GM12878 (cell line): ENCODE measurements around the gene LRRC45. TPM values are rescaled to one million over a fixed set of nuclear protein-coding genes. Genes with fewer than 3 reads are reported as not detected.

Experiments
- ATAC-seq: fragments of 200-7000 bp; cut with Tn5 transposase; 3 replicates; pipeline ENCODE4 v1.9.1; 2020; ENCODE audit warnings: mild to moderate bottlenecking, moderate library complexity
- BruUV-seq: library from RNA; stranded (reverse); fragments of 400-500 nt; replicated peaks from 2 replicates; lab custom pipeline; 2021; lab: Mats Ljungman, UMichigan
- CTCF ChIA-PET: fragments of 300-600 bp; sonication (Branson Sonifier 250); formaldehyde crosslinking; extraction: SDS; loops from one replicate; lab custom pipeline; 2021; ENCODE audit warnings: inconsistent platforms; lab: Yijun Ruan, JAX
- POLR2A ChIA-PET: fragments of 350-600 bp; formaldehyde crosslinking; extraction: SDS; loops from one replicate; lab custom pipeline; 2021; ENCODE audit warnings: inconsistent platforms; lab: Charles Lee
- RAD21 ChIA-PET: fragments of 300-600 bp; sonication (Branson Sonifier 250); formaldehyde crosslinking; loops from one replicate; lab custom pipeline; 2023; ENCODE audit warnings: antibody characterized with exemption; ENCODE audit not compliant: unreplicated experiment; lab: Charles Lee
- SMC1A ChIA-PET: fragments of 300-600 bp; sonication (Branson Sonifier 250); formaldehyde crosslinking; loops from one replicate; lab custom pipeline; 2023; ENCODE audit not compliant: unreplicated experiment, uncharacterized antibody; lab: Charles Lee
- DNase-seq: peaks from one replicate; pipeline ENCODE4 v3.0.0-alpha.2; 2011; ENCODE audit warnings: low read depth, low spot score
- FAIRE-seq: peaks from 3 replicates; lab custom pipeline; 2011; peaks lifted over from hg19 to GRCh38; lab: Jason Lieb, UNC
- H2AFZ ChIP-seq: 2 replicates; pipeline ENCODE4 v1.6.0; 2011; ENCODE audit warnings: low read depth, low read length, control low read depth; ENCODE audit not compliant: control insufficient read depth
- H3K27ac ChIP-seq: 2 replicates; pipeline ENCODE4 v1.5.1; 2011; ENCODE audit warnings: control low read depth; ENCODE audit not compliant: control insufficient read depth, insufficient read depth
- H3K27me3 ChIP-seq, 2 experiments: replicated peaks in 1 of 2; 2 replicates each; pipeline versions ENCODE4 v1.6.0 to v1.6.1; 2011; ENCODE audit warnings: low read length in 1 of 2; ENCODE audit not compliant: control insufficient read depth in 2 of 2, insufficient read depth in 2 of 2
- H3K36me3 ChIP-seq, 2 experiments: 2 replicates each; pipeline ENCODE4 v1.5.1; 2011; ENCODE audit warnings: low read length in 1 of 2; ENCODE audit not compliant: control insufficient read depth in 2 of 2, insufficient read depth in 2 of 2
- H3K4me1 ChIP-seq: 2 replicates; pipeline ENCODE4 v1.6.1; 2011; ENCODE audit warnings: mild to moderate bottlenecking, low read length, moderate library complexity, mixed read lengths; ENCODE audit not compliant: control insufficient read depth, insufficient read depth
- H3K4me2 ChIP-seq: 2 replicates; pipeline ENCODE4 v1.6.0; 2011; ENCODE audit warnings: control low read depth; ENCODE audit not compliant: control insufficient read depth, insufficient read depth
- H3K4me3 ChIP-seq: fragments of 200-600 bp; sonication (generic); 2 replicates; pipeline ENCODE4 v1.5.1; 2016
- H3K79me2 ChIP-seq: 2 replicates; pipeline ENCODE4 v1.6.0; 2011; ENCODE audit warnings: low read length; ENCODE audit not compliant: control insufficient read depth, insufficient read depth
- H3K9ac ChIP-seq: 2 replicates; pipeline ENCODE4 v1.8.0; 2011; ENCODE audit warnings: low read length, control low read depth, mixed read lengths; ENCODE audit not compliant: control insufficient read depth, insufficient read depth
- H3K9me3 ChIP-seq: replicated peaks from 3 replicates; pipeline ENCODE4 v1.5.1; 2011; ENCODE audit warnings: mild to moderate bottlenecking, low read length; ENCODE audit not compliant: control insufficient read depth, insufficient read depth
- H4K20me1 ChIP-seq: 2 replicates; pipeline ENCODE4 v1.6.0; 2011; ENCODE audit not compliant: control insufficient read depth, insufficient read depth
- BHLHE40 ChIP-seq, 2 experiments: fragments of 450-650 bp in 1 of 2; IDR thresholded peaks; 2 replicates each; pipeline ENCODE4 v1.6.1; 2011 to 2017; ENCODE audit warnings: low read depth in 2 of 2, borderline replicate concordance in 1 of 2, improper control_type of control experiment in 1 of 2, low read length in 1 of 2, mild to moderate bottlenecking in 1 of 2
- CREB1 ChIP-seq: IDR thresholded peaks from 2 replicates; pipeline ENCODE4 v1.6.1; 2012; ENCODE audit warnings: low read depth, mild to moderate bottlenecking, inconsistent platforms
- DPF2 ChIP-seq: fragments of 450-650 bp; IDR thresholded peaks from 2 replicates; pipeline ENCODE4 v1.6.1; 2017; ENCODE audit warnings: mild to moderate bottlenecking
- E4F1 ChIP-seq: fragments of 450-650 bp; IDR thresholded peaks from 2 replicates; pipeline ENCODE4 v1.6.1; 2018; ENCODE audit warnings: borderline replicate concordance, mild to moderate bottlenecking; ENCODE audit not compliant: partially characterized antibody
- PAX5 ChIP-seq: IDR thresholded peaks from 2 replicates; pipeline ENCODE4 v1.6.1; 2011; ENCODE audit warnings: low read depth, low read length, borderline replicate concordance
- POLR2A ChIP-seq: IDR thresholded peaks from 2 replicates; pipeline ENCODE4 v1.6.1; 2011; ENCODE audit warnings: low read depth, mild to moderate bottlenecking, low read length
- SKIL ChIP-seq: fragments of 450-650 bp; IDR thresholded peaks from 2 replicates; pipeline ENCODE4 v1.6.1; 2017; ENCODE audit warnings: mild to moderate bottlenecking, low read depth, inconsistent platforms; ENCODE audit not compliant: poor library complexity, severe bottlenecking
- WGBS: methylation state at CpG from one replicate; pipeline ENCODE4 v1.1.6; 2016; ENCODE audit warnings: low lambda C conversion rate; ENCODE audit not compliant: insufficient replicate concordance, insufficient coverage; ENCODE audit errors: missing lambda C conversion rate; 5-methylcytosine and 5-hydroxymethylcytosine counted together
- in situ Hi-C: fragments of 300-500 bp; cut with MboI; formaldehyde crosslinking; loops from 9 replicates; pipeline ENCODE4 v1.14.3; 2018; ENCODE audit warnings: mixed read lengths
- intact Hi-C: fragments of 100-400 bp; cut with micrococcal nuclease; formaldehyde crosslinking; loops from one replicate; pipeline ENCODE4 v1.14.2; 2022; ENCODE audit not compliant: unreplicated experiment
- polyA plus RNA-seq, 11 experiments: library from polyadenylated mRNA; depleted of rRNA in 4 of 11; unstranded in 6 of 11; stranded (reverse) in 5 of 11; fragments of >200 nt; fragmentation: Nextera tagmentation in 4 of 11; fragmentation: Illumina TruSeq in 1 of 11; extraction: Ambion mirVana in 4 of 11; extraction: Trizol in 1 of 11; gene quantifications; 1 replicate in 1 of 11; 2 replicates in 10 of 11; pipeline versions ENCODE4 v1.2.1 to v1.2.3, GENCODE V29; 2011 to 2016; ENCODE audit warnings: inconsistent platforms in 2 of 11, missing spikeins in 2 of 11, low read depth in 1 of 11
- total RNA-seq, 4 experiments: library from RNA; depleted of rRNA in 3 of 4; stranded (reverse); fragments of >200 nt in 3 of 4; fragmentation: Illumina TruSeq in 1 of 4; extraction: Trizol in 1 of 4; gene quantifications; 2 replicates each; pipeline versions ENCODE4 v1.2.1 to v1.2.3, GENCODE V29; 2013 to 2021
- TF ChIP-seq, protein P1 (sequence below): fragments of 450-650 bp; IDR thresholded peaks from 2 replicates; pipeline ENCODE4 v1.6.1; 2017; ENCODE audit warnings: mild to moderate bottlenecking
- TF ChIP-seq, protein P2 (sequence below), 3 experiments: IDR thresholded peaks in 2 of 3; conservative IDR thresholded peaks in 1 of 3; 2 replicates each; pipeline ENCODE4 v1.5.1; 2011; ENCODE audit warnings: low read depth in 3 of 3, low read length in 3 of 3, mild to moderate bottlenecking in 3 of 3, control low read depth in 2 of 3, moderate library complexity in 2 of 3, inconsistent platforms in 1 of 3, mixed read lengths in 1 of 3; ENCODE audit not compliant: control insufficient read depth in 2 of 3, insufficient read depth in 1 of 3; ENCODE audit errors: extremely low read depth in 1 of 3
- TF ChIP-seq, protein P3 (sequence below): IDR thresholded peaks from 2 replicates; pipeline ENCODE4 v1.6.1; 2011; ENCODE audit warnings: borderline replicate concordance, low read depth, mild to moderate bottlenecking, moderate library complexity, mixed read lengths, low read length; ENCODE audit not compliant: insufficient read depth; ENCODE audit errors: extremely low read length

The LRRC45 gene
- total and polyA plus RNA-seq, 10 of the 15 experiments (the other 5 are each of a cell fraction or from before 2014, with no cell fraction given): 0.03 to 27.7 (median 10.4) TPM

DNA sequence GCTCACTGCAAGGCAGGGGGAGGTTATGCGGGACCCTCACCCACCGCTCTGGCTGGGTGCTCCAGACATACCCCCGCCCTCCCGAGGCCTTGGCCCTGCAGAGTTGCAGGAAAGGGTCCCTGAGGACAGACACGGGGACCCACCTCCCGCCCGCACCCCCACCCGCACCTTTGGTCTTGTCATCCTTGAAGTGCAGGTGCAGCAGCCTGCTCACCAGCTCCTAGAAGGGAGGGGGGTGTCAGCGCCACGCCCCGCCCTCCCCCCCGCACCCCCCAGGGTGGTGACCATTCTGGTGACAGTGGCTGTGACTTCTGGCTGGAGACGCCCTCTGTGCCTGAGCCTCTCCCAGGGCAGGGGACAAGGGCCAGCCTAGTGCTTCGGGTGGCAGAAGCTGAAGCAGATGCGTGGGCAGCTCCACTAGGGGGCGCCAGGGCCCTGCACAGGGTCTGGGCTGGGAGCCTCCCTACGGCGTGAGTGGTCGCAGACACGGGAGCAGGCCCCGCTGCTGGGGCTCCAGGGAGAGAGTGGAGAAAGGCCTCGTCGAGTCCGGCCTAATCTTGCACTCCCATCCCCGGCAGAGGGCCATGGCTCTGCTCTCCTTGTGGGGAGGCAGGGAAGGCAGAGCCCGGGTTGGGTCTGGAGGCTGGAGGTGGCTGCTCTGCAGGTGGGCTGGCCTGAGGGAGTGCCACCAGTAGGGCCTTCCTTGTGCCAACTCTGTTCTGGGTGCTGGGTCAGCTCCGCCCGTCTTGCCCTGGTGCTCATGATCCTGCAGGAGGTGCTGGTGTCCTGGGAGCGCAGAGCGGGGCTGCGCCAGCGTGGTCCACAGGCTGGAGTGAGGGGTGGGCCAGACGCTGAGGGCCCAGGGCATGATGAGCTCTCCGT lies 3.2 kb upstream of the LRRC45 start:
- H3K27me3 ChIP-seq: no peaks in the 10 kb centered on the region
- no TSS peak for BruUV-seq
- ChIA-PET POLR2A (interaction anchor here (0.6 to 1.0 kb wide), 3 partner anchors 18 to 86 kb away, joined by 3 to 7 read pairs (median 4); partner anchors contain the start of gene DCXR), SMC1A (interaction anchor here (1.1 kb wide), 1 partner anchor 60 kb away, joined by 4 read pairs; no protein-coding TSS in a partner anchor), RAD21 (interaction anchor here (0.5 to 4.4 kb wide), 9 partner anchors 10 to 97 kb away, joined by 3 to 68 read pairs (median 4); partner anchors contain the start of gene NOTUM), CTCF (interaction anchor here (0.6 to 5.0 kb wide), 21 partner anchors 8 to 285 kb away, joined by 3 to 89 read pairs (median 4); partner anchors contain the start of genes DCXR and NOTUM)
- 0 out of 2 replicates have a peak overlapping the region, but pooled peaks have one; percentile 42 for H3K4me2 ChIP-seq
- DNase-seq (no peak), ATAC-seq (peak; percentile 22), FAIRE-seq (no peak)
- in situ Hi-C loops: no loop called here
- 58% methylated on average over 30 of the region's 34 CpGs for WGBS
- no peak overlapping the region for H3K27ac ChIP-seq
- intact Hi-C loops: loop anchor here (1.0 to 5.0 kb wide), 2 partner anchors 134 to 158 kb away; partner anchors contain the start of gene P4HB
- no peaks in the 10 kb centered on the region for H3K9me3 ChIP-seq
- H3K36me3 ChIP-seq: no peaks in the 10 kb centered on the region; a peak in 2 of 4 replicates
- H3K4me3 ChIP-seq: no peak overlapping the region
- peaks cover 26% of the 10 kb centered on the region for H3K79me2 ChIP-seq
- H2AFZ ChIP-seq: no peak overlapping the region
- H3K4me1 ChIP-seq: peaks cover 14% of the 10 kb centered on the region
- H3K9ac ChIP-seq: no peak overlapping the region
- no peaks in the 10 kb centered on the region for H4K20me1 ChIP-seq
- no peak for TF ChIP-seq SKIL
- TF ChIP-seq, protein P1, sequence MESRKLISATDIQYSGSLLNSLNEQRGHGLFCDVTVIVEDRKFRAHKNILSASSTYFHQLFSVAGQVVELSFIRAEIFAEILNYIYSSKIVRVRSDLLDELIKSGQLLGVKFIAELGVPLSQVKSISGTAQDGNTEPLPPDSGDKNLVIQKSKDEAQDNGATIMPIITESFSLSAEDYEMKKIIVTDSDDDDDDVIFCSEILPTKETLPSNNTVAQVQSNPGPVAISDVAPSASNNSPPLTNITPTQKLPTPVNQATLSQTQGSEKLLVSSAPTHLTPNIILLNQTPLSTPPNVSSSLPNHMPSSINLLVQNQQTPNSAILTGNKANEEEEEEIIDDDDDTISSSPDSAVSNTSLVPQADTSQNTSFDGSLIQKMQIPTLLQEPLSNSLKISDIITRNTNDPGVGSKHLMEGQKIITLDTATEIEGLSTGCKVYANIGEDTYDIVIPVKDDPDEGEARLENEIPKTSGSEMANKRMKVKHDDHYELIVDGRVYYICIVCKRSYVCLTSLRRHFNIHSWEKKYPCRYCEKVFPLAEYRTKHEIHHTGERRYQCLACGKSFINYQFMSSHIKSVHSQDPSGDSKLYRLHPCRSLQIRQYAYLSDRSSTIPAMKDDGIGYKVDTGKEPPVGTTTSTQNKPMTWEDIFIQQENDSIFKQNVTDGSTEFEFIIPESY: peak; percentile 72; the same call in 1 of the 2 replicates
- TF ChIP-seq, protein P2, sequence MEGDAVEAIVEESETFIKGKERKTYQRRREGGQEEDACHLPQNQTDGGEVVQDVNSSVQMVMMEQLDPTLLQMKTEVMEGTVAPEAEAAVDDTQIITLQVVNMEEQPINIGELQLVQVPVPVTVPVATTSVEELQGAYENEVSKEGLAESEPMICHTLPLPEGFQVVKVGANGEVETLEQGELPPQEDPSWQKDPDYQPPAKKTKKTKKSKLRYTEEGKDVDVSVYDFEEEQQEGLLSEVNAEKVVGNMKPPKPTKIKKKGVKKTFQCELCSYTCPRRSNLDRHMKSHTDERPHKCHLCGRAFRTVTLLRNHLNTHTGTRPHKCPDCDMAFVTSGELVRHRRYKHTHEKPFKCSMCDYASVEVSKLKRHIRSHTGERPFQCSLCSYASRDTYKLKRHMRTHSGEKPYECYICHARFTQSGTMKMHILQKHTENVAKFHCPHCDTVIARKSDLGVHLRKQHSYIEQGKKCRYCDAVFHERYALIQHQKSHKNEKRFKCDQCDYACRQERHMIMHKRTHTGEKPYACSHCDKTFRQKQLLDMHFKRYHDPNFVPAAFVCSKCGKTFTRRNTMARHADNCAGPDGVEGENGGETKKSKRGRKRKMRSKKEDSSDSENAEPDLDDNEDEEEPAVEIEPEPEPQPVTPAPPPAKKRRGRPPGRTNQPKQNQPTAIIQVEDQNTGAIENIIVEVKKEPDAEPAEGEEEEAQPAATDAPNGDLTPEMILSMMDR (IDR thresholded peaks at IDR 0.05 in 2 of 3, conservative IDR thresholded peaks at IDR 0.05 in 1 of 3; ENCODE audit: control insufficient read depth in 2 of 3, extremely low read depth in 1 of 3, insufficient read depth in 1 of 3, low read depth in 3 of 3, low read length in 3 of 3): peak; percentile 66 to 87 (median 78)
- TF ChIP-seq CREB1: peak; percentile 46; the same call in 1 of the 2 replicates
- TF ChIP-seq, protein P3, sequence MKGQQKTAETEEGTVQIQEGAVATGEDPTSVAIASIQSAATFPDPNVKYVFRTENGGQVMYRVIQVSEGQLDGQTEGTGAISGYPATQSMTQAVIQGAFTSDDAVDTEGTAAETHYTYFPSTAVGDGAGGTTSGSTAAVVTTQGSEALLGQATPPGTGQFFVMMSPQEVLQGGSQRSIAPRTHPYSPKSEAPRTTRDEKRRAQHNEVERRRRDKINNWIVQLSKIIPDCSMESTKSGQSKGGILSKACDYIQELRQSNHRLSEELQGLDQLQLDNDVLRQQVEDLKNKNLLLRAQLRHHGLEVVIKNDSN: no peak
- TF ChIP-seq E4F1: no peak
- TF ChIP-seq DPF2: no peak
- 0 out of 4 replicates have a peak, but pooled peaks of 1 of the 2 experiments have one; percentile 10 for TF ChIP-seq BHLHE40 (IDR thresholded peaks at IDR 0.05; ENCODE audit: borderline replicate concordance in 1 of 2, low read depth in 2 of 2, low read length in 1 of 2)
- TF ChIP-seq POLR2A: 0 out of 2 replicates have a peak, but pooled peaks have one; percentile 27
- no peak for TF ChIP-seq PAX5
